Measurements from ENCODE around the gene BMP8A. TPM values are rescaled to one million over a fixed set of nuclear protein-coding genes. Genes with fewer than 3 reads are reported as not detected.
A peak's percentile ranks its signal among the peaks of the same experiment; 100 is the strongest.

Gene BMP8A
- total RNA-seq, 1 donor from 2014 or later = 0.51 TPM

DNA sequence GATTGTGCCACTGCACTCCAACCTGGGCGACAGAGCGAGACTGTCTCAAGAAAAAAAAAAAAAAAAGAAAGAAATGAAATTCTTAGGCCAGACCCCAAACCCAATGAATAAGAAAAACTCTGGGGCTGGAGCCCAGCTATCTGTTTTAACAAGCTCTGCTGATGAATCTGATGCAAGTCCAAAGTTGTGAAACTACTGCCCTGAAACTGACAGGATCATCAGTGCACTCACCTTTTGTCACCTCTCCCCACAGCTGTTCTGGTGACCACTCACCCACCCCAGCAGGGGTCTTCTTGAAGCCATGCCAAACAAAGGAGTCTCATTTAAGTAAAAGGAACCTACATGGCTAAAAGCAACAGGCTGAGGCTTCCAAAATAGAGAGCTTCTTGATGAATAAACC lies 76.8 kb downstream of the BMP8A start:
- no peak for DNase-seq (ENCODE audit: low read depth)

GRCh38 chr1:39569034-39569433 lies 77.6 kb downstream of the BMP8A start:
- no peak for DNase-seq (ENCODE audit: low read depth)

DNA sequence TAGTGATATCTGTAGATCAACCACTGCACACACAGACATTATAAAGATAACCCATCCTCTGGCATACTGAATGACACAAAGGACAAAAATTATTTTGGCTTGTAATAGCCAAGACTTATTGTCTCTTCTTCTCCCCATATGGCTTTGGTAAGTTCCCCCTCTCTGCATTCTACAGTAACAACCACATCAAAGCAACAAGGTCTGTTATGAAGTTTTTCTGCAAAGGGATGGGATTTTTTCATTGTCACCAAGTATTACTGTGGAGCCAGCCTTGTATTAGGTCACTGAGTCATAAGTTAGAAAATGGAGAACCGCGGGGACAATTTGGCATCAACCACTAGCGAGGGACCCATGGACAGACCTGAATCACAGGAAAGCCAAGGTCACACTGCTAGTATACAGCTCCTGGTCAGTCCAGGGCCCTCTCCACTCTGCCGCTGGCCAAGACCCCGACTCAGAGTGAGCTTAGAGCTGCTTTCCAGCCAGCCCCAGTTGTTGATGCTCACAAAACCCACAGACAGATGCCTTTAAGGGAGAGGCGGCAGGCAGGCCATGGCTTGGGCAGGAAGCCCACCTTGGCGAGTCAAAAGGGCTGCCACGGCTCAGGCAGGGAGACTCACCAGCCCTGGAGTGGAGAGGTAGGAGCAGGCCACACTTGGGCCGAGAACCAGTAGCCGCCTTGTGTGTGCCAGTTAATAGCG lies 79.2 kb downstream of the BMP8A start:
- DNase-seq (ENCODE audit: low read depth) = no peak

GRCh38 chr1:39571178-39571483 lies 79.7 kb downstream of the BMP8A start:
- no peak for DNase-seq (ENCODE audit: low read depth)

DNA sequence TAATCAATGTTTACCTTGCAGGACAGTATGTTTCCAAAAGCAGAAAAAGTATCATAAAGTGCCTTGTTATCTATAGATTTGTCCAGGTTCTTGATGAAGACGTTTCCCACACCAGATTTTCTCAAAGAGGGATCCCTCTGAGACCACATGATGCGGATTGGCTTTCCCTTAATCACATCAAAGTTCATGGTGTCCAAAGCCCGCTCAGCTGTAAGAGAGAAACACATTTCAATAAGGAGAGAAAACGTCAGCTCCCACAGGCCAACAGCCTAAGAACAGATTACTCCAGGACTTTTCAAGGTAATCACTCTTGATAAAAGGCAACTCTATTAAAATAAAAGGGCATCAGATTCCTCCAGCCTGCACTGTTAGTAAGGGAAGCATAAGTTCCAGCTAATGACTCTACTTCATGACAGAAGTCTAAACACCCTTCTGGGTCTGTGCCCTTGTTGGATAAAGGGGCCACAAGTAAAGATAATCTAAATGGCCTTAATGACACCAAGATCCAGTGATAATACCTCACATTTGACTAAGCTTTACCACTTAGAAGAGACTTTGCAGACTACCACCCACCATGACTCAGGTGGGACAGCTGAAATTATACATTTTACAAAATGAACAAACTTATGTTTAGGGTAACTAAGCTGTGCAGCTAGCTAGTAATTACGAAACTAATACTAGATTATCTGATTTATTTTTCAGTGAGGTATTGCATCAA lies 81.1 kb downstream of the BMP8A start:
- DNase-seq (ENCODE audit: low read depth) = no peak

DNA sequence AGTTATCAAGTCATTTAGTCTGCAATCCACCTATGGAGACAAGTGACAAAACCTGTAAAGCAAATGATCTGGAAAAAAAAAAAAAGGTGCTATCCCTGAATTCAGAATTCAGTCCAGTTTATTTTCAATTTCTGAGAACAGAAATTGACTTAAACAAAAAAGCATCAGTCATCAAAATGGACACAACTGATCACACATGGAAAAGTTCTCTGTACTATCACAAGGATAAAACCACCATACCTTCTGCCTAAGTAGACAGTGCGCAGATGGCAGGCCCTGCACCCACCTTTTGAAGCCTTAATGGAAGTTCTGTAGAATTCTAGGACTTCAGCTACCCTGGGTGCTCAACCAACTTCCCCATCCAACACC lies 81.6 kb downstream of the BMP8A start:
- no peak for DNase-seq (ENCODE audit: low read depth)

GRCh38 chr1:39573736-39574624 lies 82.5 kb downstream of the BMP8A start:
- peak; percentile 77 for DNase-seq (ENCODE audit: low read depth)

DNA sequence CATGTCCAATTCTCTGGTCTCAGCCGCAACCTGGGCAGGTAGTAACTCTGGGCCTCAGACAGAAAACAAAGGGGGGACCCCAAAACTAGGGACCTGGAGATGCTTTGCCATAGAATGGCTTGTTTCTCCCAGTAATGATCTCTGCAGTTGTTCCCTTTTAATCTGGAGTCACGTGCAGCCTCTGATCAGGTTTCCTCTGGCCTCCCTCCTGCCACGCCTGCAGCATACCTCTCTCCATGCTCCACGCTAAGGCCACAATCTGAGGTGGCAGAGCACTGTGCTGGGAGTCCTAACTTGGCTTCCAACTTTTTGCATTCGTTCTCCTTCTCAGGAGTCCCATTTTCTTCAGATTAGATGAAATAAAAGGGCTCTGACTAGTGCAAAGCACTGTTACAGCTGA lies 83.2 kb downstream of the BMP8A start:
- peak; percentile 67 for DNase-seq (ENCODE audit: low read depth)

Other genes starting within 250 kb of the BMP8A start
- 167 and 184 TPM in 2 replicates for gene PABPC4, start 85.2 kb downstream of the BMP8A start, total RNA-seq
- gene HEYL, start 148.0 kb downstream of the BMP8A start, total RNA-seq = 84.9 and 91.9 TPM in 2 replicates
- 2.3 and 4.8 TPM in 2 replicates for gene NT5C1A, start 180.5 kb downstream of the BMP8A start, total RNA-seq
- 0.35 and 0.78 TPM in 2 replicates for gene HPCAL4, start 199.8 kb downstream of the BMP8A start, total RNA-seq
- gene PPIE, start 247.2 kb downstream of the BMP8A start, total RNA-seq = 29.8 and 31.9 TPM in 2 replicates

All from myocyte (in vitro differentiated cells).